H9 (cell line): Measurements from ENCODE around the gene COA8. TPM values are rescaled to one million over a fixed set of nuclear protein-coding genes. Genes with fewer than 3 reads are reported as not detected.

Experiments
- DNase-seq: peaks from one replicate; pipeline ENCODE4 v3.0.0-alpha.2; 2017
- H2AFZ ChIP-seq: one replicate; pipeline ENCODE4 v1.6.1; 2013; ENCODE audit warnings: mild to moderate bottlenecking, low read length, control low read depth, moderate library complexity
- H2AK5ac ChIP-seq: 2 replicates; pipeline ENCODE4 v1.6.1; 2013; ENCODE audit warnings: low read length, control low read depth, mixed read lengths; ENCODE audit not compliant: insufficient read length
- H2BK120ac ChIP-seq: one replicate; pipeline ENCODE4 v1.6.1; 2013; ENCODE audit warnings: low read depth, mild to moderate bottlenecking, low read length, control low read depth, inconsistent platforms; ENCODE audit not compliant: poor library complexity, severe bottlenecking
- H2BK12ac ChIP-seq: 2 replicates; pipeline ENCODE4 v1.6.1; 2013; ENCODE audit warnings: low read length, control low read depth, mixed read lengths, low read depth; ENCODE audit not compliant: insufficient read length
- H2BK15ac ChIP-seq: 2 replicates; pipeline ENCODE4 v1.6.1; 2013; ENCODE audit warnings: low read depth, low read length, control low read depth
- H2BK20ac ChIP-seq: one replicate; pipeline ENCODE4 v1.6.1; 2013; ENCODE audit warnings: low read depth, mild to moderate bottlenecking, low read length, control low read depth, inconsistent platforms; ENCODE audit not compliant: poor library complexity, severe bottlenecking
- H2BK5ac ChIP-seq: 2 replicates; pipeline ENCODE4 v1.6.1; 2013; ENCODE audit warnings: low read length, control low read depth, mixed read lengths; ENCODE audit not compliant: insufficient read length
- H3K14ac ChIP-seq: 2 replicates; pipeline ENCODE4 v1.6.1; 2013; ENCODE audit warnings: low read length, control low read depth; ENCODE audit not compliant: insufficient read depth
- H3K18ac ChIP-seq: 2 replicates; pipeline ENCODE4 v1.6.1; 2013; ENCODE audit warnings: low read depth, mild to moderate bottlenecking, mixed read lengths, low read length, control low read depth; ENCODE audit not compliant: insufficient read length
- H3K23ac ChIP-seq: 2 replicates; pipeline ENCODE4 v1.6.1; 2013; ENCODE audit warnings: low read length, control low read depth, mixed read lengths, low read depth; ENCODE audit not compliant: insufficient read length
- H3K23me2 ChIP-seq: 2 replicates; pipeline ENCODE4 v1.6.1; 2013; ENCODE audit warnings: low read depth, mild to moderate bottlenecking, mixed read lengths, low read length, control low read depth; ENCODE audit not compliant: insufficient read length, poor library complexity, severe bottlenecking
- H3K27ac ChIP-seq: 2 replicates; pipeline ENCODE4 v1.5.1; 2013; ENCODE audit warnings: low read length, control low read depth, mixed read lengths, low read depth; ENCODE audit not compliant: insufficient read length
- H3K27me3 ChIP-seq: 2 replicates; pipeline ENCODE4 v1.6.1; 2013; ENCODE audit warnings: low read length, control low read depth, inconsistent platforms; ENCODE audit not compliant: insufficient read depth
- H3K4ac ChIP-seq: 2 replicates; pipeline ENCODE4 v1.6.1; 2013; ENCODE audit warnings: low read depth, mild to moderate bottlenecking, control low read depth, inconsistent platforms, low read length, moderate library complexity
- H3K4me1 ChIP-seq: 2 replicates; pipeline ENCODE4 v1.6.1; 2013; ENCODE audit warnings: low read length, control low read depth, inconsistent platforms; ENCODE audit not compliant: insufficient read depth
- H3K4me2 ChIP-seq: 2 replicates; pipeline ENCODE4 v1.6.1; 2013; ENCODE audit warnings: low read length, control low read depth, mixed read lengths; ENCODE audit not compliant: insufficient read length, insufficient read depth
- H3K56ac ChIP-seq: 2 replicates; pipeline ENCODE4 v1.6.1; 2013; ENCODE audit warnings: low read depth, mild to moderate bottlenecking, mixed read lengths, low read length, control low read depth; ENCODE audit not compliant: insufficient read length
- H3K79me1 ChIP-seq: 2 replicates; pipeline ENCODE4 v1.6.1; 2013; ENCODE audit warnings: low read depth, mild to moderate bottlenecking, moderate library complexity, low read length, control low read depth, inconsistent platforms; ENCODE audit not compliant: insufficient read depth, poor library complexity, severe bottlenecking
- H3K79me2 ChIP-seq: 2 replicates; pipeline ENCODE4 v1.6.1; 2013; ENCODE audit warnings: low read length, control low read depth, inconsistent platforms; ENCODE audit not compliant: insufficient read depth
- H3K9ac ChIP-seq: 2 replicates; pipeline ENCODE4 v1.6.1; 2013; ENCODE audit warnings: low read length, control low read depth, mixed read lengths; ENCODE audit not compliant: insufficient read length; ENCODE audit errors: extremely low read depth
- H3K9me3 ChIP-seq: one replicate; pipeline ENCODE4 v1.6.1; 2013; ENCODE audit warnings: low read depth, low read length, inconsistent platforms; ENCODE audit not compliant: control insufficient read depth
- H3T11ph ChIP-seq: one replicate; pipeline ENCODE4 v1.6.1; 2013; ENCODE audit warnings: mild to moderate bottlenecking, low read length, control low read depth, inconsistent platforms
- H4K20me1 ChIP-seq: one replicate; pipeline ENCODE4 v1.6.1; 2013; ENCODE audit not compliant: control insufficient read depth, insufficient read length, insufficient read depth
- H4K5ac ChIP-seq: 2 replicates; pipeline ENCODE4 v1.6.1; 2013; ENCODE audit warnings: low read depth, mild to moderate bottlenecking, mixed read lengths, low read length, control low read depth; ENCODE audit not compliant: insufficient read length
- H4K8ac ChIP-seq: replicated peaks from 2 replicates; pipeline ENCODE4 v1.6.1; 2013; ENCODE audit warnings: low read length, control low read depth, mixed read lengths, low read depth; ENCODE audit not compliant: insufficient read length
- H4K91ac ChIP-seq: 2 replicates; pipeline ENCODE4 v1.6.1; 2013; ENCODE audit warnings: low read depth, mild to moderate bottlenecking, moderate library complexity, mixed read lengths, low read length, control low read depth; ENCODE audit not compliant: insufficient read length
- H3K27ac Mint-ChIP-seq, 3 experiments: 2 replicates in 2 of 3; 3 replicates in 1 of 3; pipeline ENCODE4 v1.8.0; 2020 to 2021; ENCODE audit warnings: mixed read lengths in 3 of 3, mild to moderate bottlenecking in 1 of 3, moderate library complexity in 1 of 3
- H3K27me3 Mint-ChIP-seq: 2 replicates; pipeline ENCODE4 v1.8.0; 2021; ENCODE audit warnings: low read depth, mild to moderate bottlenecking, moderate library complexity, mixed read lengths
- H3K36me3 Mint-ChIP-seq, 3 experiments: 2 replicates in 2 of 3; 3 replicates in 1 of 3; pipeline ENCODE4 v1.8.0; 2020 to 2021; ENCODE audit warnings: low read depth in 3 of 3, mixed read lengths in 3 of 3; ENCODE audit not compliant: insufficient read depth in 1 of 3
- H3K4me1 Mint-ChIP-seq, 2 experiments: 2 replicates each; pipeline ENCODE4 v1.8.0; 2020; ENCODE audit warnings: mixed read lengths in 2 of 2
- H3K4me3 Mint-ChIP-seq, 2 experiments: 2 replicates in 1 of 2; 3 replicates in 1 of 2; pipeline ENCODE4 v1.8.0; 2020 to 2021; ENCODE audit warnings: mild to moderate bottlenecking in 2 of 2, mixed read lengths in 2 of 2, moderate library complexity in 1 of 2
- H3K9me3 Mint-ChIP-seq, 2 experiments: 2 replicates in 1 of 2; 3 replicates in 1 of 2; pipeline ENCODE4 v1.8.0; 2020; ENCODE audit warnings: mild to moderate bottlenecking in 2 of 2, mixed read lengths in 2 of 2, moderate library complexity in 1 of 2
- WGBS: extraction: QIAGEN DNeasy Blood & Tissue Kit; methylation state at CpG from one replicate; pipeline ENCODE4 v1.1.7; 2013; ENCODE audit warnings: missing lambda C conversion rate, low lambda C conversion rate, mixed read lengths; ENCODE audit not compliant: insufficient read length; ENCODE audit errors: extremely low coverage; 5-methylcytosine and 5-hydroxymethylcytosine counted together
- total RNA-seq: library from RNA; stranded (reverse); gene quantifications from 2 replicates; pipeline ENCODE4 v1.2.1, GENCODE V29; 2021
- TF ChIP-seq, protein P1 (sequence below): fragments of 200-600 bp; sonication (generic); conservative IDR thresholded peaks from 3 replicates; pipeline ENCODE4 v1.8.0; 2021; ENCODE audit warnings: antibody characterized with exemption, mild to moderate bottlenecking

Gene COA8
- total RNA-seq, 1 experiment from 2014 or later: 45.5 TPM

GRCh38 chr14:103549361-103550311, 13.1 kb upstream of the COA8 start:
- no peaks in the 10 kb centered on the region for H3K23me2 ChIP-seq
- no peaks in the 10 kb centered on the region for H4K20me1 ChIP-seq
- H3T11ph ChIP-seq: no peak overlapping the region
- no peak overlapping the region for H2BK15ac ChIP-seq
- H3K9ac ChIP-seq: no peak overlapping the region
- H3K14ac ChIP-seq: no peak overlapping the region
- no peaks in the 10 kb centered on the region for H3K79me2 ChIP-seq
- no peak overlapping the region for H4K5ac ChIP-seq
- H2BK20ac ChIP-seq: no peak overlapping the region
- no peaks in the 10 kb centered on the region for H3K27me3 ChIP-seq
- Mint-ChIP-seq H3K4me1 (peaks cover 6 to 8% of the 10 kb centered on the region in 2 experiments), H3K4me3 (no peak overlapping the region), H3K9me3 (no peaks in the 10 kb centered on the region), H3K27ac (no peak overlapping the region), H3K36me3 (no peaks in the 10 kb centered on the region), H3K27me3 (no peaks in the 10 kb centered on the region; the same call in 1 of the 2 replicates)
- H2BK5ac ChIP-seq: no peak overlapping the region
- H3K4ac ChIP-seq: no peak overlapping the region
- WGBS: no CpG with 5 or more reads among the region's 30 CpGs
- no peak overlapping the region for H3K27ac ChIP-seq
- no peak overlapping the region for H2BK120ac ChIP-seq
- no peak overlapping the region for H2BK12ac ChIP-seq
- H4K8ac ChIP-seq: no peak overlapping the region
- H3K9me3 ChIP-seq: no peaks in the 10 kb centered on the region
- no peak overlapping the region for H3K18ac ChIP-seq
- no peak overlapping the region for H2AK5ac ChIP-seq
- TF ChIP-seq, protein P1, sequence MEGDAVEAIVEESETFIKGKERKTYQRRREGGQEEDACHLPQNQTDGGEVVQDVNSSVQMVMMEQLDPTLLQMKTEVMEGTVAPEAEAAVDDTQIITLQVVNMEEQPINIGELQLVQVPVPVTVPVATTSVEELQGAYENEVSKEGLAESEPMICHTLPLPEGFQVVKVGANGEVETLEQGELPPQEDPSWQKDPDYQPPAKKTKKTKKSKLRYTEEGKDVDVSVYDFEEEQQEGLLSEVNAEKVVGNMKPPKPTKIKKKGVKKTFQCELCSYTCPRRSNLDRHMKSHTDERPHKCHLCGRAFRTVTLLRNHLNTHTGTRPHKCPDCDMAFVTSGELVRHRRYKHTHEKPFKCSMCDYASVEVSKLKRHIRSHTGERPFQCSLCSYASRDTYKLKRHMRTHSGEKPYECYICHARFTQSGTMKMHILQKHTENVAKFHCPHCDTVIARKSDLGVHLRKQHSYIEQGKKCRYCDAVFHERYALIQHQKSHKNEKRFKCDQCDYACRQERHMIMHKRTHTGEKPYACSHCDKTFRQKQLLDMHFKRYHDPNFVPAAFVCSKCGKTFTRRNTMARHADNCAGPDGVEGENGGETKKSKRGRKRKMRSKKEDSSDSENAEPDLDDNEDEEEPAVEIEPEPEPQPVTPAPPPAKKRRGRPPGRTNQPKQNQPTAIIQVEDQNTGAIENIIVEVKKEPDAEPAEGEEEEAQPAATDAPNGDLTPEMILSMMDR: no peak
- no peak overlapping the region for H4K91ac ChIP-seq
- H2AFZ ChIP-seq: no peak overlapping the region
- no peak overlapping the region for H3K56ac ChIP-seq
- no peak for DNase-seq
- no peaks in the 10 kb centered on the region for H3K79me1 ChIP-seq
- no peak overlapping the region for H3K23ac ChIP-seq
- H3K4me2 ChIP-seq: no peak overlapping the region
- no peaks in the 10 kb centered on the region for H3K4me1 ChIP-seq
